T-helper 22 cell (primary cell): ENCODE measurements around the gene TBX1.

Experiments used
- DNase-seq: peaks from one replicate; pipeline ENCODE4 v3.0.0-alpha.2; 2020; ENCODE audit warnings: low read depth

The TBX1 gene

DNA sequence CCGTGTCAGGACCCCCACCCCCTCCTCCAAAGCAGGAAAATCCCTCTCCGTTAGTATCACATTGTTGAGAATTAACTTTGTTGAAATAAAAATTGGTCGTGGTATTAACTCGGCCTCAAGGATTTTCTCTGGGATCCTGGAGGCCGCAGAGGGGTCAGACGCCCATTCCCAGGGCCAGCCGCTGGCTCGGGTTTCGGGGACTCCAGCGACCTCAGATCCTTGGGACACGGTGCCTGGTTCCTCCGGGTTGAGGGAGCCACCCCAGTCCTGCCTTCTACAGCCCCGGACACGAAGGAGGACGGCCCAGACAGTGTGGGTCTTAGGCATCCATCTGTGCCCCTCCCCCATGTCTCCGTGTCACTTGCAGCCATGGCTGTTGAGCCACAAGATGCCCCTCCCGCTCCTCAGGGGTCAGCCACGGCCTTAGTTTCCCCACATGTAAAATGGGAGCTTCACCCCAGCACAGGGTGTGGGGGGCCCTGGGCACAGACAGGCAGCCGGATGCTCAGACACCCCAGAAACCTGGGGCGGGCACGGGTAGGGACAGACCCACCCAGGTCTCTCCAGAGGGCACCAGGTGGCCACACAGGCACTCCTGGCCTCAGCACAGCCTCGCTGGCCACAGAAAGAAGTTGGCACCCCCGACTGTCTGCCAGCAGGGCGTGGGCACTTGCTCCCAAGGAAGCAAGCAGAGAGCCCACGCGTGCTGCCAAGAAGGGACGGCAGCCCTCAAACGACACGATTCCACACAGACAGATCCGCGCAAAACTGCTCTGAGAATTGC lies 21.7 kb upstream of the TBX1 start:
- DNase-seq: no peak

DNA sequence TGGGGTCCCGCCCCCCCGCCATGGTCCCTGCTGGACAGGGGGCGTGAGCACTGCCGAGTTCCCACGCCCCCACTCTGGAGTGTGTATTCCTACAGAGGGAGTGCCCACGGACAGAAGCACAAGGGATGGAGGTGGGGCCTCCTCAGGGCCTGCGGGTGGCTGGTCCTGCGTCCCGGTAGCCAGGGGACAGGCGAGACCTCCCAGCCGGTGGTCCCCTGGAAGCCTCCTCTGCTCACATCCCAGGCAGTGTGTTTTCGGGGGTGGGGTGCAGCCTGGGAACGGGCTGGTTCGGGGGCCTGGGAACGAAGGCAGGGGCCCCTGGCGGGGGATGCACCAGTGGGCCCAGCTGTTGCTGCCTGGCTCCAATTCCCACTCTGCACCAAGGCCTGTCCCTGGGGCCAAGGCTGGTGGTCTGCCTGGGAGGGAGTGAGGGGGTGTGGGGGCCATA lies 21.1 kb upstream of the TBX1 start:
- no peak for DNase-seq

DNA sequence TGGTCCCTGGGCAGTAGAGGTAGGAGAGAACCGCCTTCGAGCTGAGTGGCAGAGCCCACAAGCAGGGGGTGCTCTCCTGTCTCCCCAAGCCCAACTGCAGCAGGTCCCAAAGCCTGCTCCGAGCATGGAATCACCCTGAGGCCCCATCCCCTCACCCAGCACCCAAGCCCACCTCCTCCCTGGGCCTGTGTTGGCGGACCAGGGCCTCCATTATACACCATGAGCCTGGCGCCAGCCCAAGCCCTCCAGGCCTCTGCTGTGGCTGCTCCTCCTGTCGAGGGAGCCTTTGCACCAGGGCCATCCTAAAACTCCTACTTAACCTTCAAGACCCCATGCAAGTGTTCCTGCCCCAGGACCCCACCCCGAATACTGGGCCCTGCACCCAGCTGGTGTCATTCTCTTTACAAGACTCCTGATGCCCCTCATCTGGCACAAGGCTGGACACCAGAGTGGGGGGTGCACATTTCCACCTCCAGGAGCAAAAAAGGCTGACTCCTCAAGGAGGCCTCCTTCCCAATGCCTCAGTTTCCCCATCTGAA lies 20.6 kb upstream of the TBX1 start:
- no peak for DNase-seq

DNA sequence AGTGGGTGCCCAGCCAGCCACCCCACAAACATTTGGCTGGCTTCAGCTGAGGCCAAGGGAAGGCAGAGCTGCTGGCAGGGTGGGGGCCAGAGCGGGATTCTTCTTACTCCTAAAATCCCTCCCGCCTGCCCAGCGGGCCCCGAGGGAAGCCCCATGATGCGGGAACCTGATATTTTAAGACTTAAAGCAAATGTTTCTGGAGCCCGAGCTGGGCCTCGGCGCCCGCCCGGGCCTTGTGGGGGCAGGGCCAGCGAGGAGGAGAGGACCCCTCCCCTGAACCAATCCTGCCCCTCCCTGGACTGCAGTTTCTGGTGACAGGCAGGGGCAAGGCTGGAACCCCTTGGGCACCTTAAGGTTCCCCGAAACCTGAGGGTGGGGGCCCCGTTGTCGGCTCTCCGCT lies 20.0 kb upstream of the TBX1 start:
- no peak for DNase-seq

DNA sequence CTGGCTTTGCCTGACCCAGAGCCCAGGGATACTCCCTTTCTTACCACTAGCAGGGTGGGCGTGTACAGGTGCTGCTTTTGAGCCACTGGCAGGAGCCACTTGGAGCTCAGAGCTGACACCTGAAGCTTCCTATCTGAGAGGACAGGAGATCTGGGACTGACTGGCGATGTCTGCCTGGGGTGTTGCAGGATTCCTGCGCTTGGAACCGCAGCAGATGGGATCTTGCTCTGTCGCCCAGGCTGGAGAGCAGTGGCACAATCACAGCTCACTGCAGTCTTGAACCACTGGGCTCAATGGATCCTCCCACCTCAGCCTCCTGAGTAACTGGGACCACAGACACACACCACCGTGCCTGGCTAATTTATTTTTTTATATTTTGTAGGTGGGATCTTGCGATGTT lies 19.5 kb upstream of the TBX1 start:
- DNase-seq: no peak

DNA sequence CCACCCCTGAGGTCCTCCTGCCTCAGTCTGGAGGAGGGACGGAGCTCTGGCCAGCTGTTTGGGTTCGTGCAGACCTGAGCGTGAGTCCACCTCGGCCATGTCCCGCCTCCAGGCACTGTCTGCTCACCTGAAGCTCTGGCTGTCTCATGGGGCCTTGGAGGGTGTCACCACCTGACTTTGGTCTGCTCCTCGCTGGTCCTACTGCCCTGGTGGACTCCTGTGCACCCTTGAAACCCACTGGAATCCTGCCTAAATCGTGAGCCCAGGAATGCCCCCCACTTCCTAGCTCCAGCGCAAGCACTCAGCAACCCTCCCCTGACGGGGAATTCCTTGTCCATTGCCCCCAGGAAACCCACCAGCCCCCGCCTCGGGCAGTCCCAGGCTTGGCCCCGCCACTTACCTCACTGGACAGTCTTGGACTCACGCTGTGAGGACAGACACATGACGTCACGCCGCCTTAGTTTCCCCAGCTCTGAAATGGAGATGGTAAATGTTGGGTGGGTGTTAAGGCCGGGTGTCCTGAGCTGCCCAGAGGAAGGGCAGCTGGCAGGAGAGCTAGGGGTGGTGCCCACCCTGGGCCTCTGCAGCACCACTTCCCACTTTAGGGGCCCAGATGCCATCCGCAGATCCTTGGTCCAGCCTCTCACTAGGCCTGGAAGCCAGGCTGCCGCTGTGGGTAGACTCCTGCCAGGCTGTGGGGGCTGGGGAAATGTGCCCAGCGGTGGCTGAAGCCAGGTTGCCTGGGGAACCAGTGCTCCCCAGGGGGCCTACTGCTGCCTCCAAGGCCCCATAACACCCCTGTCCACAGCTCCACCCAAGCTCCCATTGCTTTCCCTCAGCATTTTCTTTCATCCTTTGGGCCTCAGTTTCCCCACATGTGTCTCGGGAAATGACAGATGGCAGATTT lies 18.2 kb upstream of the TBX1 start:
- DNase-seq: no peak

DNA sequence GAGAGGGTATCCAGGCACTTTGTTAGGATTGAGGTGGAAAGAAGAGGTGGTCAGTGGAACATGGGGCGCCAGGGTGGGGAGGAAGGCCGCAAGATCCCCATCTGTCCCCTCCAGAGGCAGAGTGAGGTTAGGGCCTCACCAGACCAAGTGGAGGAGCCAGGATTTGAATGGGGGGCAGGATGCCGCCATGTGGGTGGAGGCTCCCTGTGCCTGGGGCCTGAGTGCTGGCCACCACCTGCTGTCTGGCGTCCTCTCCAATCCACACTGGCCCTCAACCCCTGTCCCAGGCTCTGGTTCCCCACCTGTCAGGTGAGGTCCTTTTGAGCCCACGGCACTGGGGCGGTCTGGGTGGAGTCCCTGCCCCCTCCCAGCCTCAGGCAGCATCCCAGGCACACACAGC lies 17.5 kb upstream of the TBX1 start:
- no peak for DNase-seq

DNA sequence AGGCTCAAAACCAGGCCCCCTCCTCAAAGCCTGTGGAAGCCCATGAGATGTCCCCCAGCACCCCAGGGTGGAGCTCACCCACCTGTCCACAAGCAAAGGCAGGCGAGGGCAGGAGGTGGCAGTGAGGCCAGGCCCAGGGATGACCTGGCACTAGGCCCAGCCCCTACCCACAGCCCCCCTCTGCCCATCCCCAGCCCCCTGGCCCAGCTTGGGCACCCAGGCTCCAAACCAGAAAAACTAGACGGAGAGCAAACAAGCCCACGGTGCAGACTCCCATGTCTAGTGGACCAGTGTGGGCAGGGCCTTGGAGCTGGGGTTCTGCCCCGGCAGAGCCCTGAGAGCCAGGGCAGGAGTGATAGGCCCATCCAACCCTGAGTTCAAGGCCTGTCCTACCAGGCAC lies 16.9 kb upstream of the TBX1 start:
- no peak for DNase-seq

DNA sequence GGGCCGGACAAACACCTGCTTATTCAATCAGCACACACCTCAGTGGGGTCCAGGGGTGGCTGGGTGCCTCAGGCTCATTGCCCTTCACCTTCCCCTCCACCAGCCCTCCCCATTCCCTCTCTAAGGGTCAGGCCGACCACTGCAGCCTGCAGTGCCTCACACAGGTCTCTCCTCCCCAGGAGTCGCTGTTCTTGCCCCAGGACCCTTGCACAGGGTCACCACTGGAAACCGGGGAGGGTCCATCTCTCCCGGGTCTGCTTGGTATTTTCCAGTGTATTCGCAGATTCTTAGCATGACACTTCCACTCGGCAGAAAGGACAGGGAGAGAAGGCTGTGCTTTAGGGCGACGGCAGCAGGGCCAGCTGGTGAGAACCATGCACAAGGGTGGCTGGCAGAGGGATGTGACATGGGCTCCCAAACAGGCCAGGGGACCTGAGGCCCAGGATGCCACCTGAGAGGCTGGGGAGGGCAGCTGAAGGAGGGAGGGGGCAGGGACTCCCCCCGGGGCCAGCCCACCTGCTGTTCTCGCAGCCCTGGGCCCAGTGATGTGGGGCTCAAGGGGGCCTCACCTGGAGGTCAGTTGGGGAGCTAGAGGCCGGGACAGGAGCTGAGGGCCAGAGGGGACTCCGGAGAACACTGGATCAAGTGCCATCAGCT lies 16.1 kb upstream of the TBX1 start:
- DNase-seq: no peak

DNA sequence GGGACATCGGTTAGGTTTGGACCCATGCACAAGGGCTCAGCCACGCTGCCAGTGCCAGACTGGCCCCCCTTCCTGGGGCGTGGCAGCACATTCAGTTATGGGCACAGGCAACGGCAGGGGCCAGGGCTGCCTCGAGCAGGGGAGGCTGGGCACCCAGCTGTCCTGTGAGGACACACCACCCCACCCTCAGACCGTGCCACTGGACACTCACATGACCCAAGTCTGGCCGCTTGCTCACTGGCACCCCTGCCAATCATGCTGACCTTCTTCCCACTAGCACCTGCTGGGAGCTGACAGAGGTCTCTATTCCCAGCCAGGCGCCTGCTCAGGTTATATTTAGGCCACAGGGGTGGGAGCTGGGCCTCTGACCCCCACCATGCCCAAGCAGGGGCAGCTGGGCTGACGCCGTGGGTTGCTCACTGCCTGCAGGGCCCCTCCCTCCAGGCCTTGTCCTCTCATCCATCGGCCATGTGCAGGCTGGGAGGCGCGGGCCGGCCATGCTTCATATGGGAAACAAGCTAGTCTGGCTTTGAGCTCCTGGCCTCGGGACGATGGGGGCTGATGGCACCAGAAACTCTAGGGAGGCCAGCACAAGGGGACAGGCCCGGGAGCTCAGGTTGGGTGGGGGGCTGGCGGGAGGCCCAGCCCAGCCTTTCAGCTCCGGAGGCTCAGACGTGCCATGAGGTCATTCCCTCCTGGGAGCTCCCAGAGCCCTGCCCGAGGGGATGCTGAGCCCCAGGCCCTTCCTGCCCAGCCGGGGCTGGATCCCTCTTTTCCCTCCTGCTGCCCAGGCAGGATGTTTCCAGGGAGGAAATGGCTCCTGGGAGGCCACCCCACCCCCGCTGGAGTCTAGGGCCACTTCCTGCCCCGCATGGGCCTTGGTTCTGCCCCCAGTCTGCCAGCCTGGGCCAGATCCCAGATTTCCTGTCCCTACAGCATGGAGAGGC lies 15.2 kb upstream of the TBX1 start:
- no peak for DNase-seq

DNA sequence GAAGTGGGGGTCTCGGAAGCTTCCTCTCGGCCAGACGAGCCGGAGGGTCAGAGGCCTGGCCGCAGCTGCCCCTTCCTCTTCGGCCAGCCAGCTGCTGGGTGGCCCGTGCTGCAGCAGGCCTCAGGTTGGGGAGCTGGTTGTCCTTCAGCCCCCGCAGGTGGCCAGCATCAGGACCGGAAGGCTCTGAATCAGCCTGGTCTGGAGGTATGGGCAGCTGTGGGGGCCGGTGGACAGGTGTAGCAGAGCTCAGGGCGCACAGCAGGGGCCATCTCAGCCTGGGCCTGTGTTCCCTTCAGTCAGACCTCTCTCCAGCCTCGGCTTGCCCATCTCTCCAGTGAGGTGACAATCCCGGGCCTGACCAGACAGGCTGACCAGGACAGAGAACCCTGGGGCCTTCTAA lies 13.9 kb upstream of the TBX1 start:
- no peak for DNase-seq

DNA sequence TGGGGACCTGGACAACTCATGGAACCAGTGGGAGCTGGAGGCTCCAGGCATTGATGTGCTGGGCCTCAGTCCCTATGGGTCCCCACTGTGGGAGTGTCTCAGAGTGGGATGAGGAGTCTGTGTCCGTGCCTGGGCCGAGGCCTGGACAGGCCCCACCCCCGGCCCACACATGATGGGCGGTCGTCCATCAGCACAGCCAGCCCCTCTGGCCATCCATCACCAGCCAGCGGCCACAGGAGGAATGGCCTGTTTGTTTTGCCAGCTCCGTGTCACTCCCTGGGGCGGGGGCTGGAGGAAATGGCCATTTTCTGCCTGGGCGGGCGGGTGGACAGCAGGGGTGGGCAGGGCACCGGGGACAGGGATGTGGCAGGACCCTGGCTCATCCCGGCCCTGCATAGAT lies 13.0 kb upstream of the TBX1 start:
- DNase-seq: no peak

DNA sequence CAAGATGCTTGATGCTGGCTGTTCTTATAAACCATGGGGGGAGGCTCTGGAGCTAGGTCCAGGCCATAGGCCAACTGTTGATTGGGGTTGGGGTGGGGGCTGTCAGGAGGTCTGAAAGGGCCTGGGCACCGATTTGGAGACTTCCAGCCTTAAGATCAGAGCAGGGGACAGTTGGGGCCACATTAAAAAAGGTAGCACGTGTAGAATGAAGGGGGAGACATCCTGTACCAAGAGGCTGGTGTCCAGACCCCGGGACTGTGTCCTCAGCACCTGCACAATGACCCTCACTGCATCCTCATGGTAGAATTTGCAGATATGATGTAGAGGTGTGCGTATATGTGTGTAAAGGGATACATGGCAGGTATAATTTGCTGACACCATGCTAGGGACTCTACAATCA lies 12.4 kb upstream of the TBX1 start:
- no peak for DNase-seq

DNA sequence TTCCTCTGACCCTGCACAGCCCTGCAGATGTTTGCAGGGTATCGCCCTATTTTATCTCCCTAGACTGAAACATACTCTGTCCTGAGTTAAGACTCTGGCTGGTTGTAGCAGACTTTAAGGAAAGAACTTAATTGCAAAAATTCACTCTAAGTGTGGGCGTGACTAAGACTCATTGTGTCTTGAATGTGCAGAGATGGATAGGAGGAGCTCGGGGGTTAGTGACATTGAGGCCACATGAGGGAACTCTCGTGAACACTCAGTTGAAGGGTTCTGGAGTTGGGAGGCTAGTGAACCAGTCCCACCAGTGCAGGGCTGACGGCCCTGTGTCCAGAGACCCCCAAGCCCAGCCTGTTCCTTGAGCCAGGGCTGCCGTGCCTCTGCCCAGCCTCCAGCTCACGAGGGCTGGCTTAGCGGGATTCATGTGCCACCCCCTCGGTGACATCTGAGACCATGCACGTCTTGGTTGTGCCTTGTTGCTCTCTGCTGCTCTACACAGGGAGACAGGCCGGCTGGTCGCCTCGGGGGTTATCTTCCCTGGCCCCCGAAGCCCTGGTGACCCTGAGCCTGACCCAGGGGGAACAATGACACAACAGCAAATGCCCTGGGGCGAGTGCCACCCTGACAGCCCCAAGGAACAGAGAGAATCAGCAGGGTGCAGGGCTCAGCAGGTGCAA lies 11.4 kb upstream of the TBX1 start:
- DNase-seq: no peak

DNA sequence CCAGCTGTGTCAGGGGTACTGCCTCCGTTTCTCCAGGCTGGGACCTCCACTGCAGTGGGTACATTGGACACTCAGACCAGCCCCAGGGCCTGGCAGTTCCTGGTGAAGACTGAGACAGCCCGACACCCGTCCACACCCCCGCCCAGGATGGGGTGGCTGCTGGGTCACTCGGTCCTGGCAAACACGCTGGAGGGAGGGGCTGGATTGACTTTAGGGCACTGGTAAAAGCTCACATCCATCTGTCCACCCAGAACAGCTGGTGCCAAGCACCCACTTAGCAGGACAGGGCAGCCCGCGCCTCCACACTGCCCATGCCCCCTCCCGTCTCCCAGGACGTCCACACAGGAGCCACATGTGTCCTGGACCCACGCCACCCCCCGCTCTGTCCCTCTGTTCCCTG lies 10.7 kb upstream of the TBX1 start:
- DNase-seq: no peak

DNA sequence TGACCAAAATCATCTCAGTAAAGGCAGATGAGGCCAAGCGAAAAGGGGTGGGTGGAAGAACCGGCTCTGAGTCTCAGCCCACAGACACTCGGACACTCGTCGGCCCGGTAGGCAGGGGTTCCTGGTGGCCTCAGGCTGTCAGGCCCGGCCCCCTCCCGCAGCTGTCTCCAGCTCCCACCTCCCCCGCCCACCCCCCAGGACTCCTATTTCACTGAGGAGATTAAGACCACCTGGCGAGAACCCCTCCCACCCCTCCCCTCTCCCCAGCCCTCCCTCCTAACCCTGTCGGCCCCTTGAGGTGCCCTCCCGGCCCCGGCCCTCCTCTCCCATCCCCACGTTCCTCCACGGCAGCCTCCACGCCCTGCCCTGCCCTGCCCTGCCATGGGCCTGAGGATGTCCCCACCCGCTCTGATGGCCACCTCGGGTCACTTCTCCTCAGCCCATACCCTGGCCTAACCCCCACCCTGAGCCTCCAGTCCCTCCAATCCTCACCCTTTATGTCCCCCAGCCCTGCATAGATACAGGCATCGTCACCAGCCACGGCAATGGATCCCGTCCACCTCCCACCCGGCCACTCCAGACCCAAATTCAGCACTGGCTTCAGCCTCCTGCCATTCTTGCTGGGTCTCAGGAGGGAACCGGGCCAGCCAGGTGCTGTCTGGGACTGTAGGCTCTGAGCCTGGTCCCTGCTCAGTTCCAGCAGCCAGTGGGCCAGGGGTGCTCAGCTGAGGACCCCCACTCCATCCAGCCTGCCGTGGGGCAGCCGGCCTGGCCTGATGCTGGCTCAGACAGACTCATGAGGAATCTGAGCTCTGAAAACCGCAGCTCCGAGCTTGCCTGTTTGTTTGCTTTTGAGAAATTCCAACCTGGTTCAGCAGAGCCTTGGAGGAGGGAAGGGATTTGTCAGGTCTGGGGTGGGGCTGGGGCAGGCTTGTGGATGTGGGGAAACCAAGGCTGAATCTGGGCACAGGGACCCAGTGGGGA lies 9.8 kb upstream of the TBX1 start:
- no peak for DNase-seq

DNA sequence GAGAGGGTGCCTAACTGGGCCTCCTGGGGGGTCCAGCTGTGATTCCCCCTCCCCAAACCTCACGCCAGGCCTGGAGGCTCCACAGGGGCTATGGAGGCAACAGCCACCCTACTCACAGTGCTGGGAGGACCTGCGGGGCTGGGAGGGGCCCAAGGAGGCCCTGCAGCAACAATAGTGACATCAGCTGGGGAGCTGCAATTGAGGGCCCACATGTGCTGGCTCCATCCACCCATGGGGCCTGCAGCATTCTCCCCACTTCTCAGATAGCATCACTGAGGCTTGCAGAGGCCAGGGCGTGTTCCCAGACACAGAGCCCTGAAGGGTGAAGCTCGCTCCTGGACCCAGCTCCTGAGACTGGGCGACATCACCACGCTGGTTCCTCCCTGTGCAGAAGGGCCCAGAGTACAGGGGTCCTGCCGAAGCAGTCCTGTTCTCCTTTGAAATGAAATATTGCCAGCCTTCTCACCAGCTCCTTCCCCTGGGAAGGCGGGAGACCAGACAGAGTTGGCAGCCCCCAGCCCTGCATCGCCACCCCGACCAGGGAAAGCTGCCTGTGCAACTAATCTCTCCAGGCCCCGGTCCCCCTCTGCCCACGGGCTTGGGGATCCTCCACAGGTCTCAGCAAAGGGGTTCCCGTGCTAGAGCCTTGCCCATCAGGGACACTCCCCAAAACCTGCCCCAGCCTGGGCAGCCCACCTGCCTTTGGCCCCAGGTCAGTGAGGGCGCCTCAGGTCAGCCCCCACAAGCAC lies 8.9 kb upstream of the TBX1 start:
- no peak for DNase-seq

DNA sequence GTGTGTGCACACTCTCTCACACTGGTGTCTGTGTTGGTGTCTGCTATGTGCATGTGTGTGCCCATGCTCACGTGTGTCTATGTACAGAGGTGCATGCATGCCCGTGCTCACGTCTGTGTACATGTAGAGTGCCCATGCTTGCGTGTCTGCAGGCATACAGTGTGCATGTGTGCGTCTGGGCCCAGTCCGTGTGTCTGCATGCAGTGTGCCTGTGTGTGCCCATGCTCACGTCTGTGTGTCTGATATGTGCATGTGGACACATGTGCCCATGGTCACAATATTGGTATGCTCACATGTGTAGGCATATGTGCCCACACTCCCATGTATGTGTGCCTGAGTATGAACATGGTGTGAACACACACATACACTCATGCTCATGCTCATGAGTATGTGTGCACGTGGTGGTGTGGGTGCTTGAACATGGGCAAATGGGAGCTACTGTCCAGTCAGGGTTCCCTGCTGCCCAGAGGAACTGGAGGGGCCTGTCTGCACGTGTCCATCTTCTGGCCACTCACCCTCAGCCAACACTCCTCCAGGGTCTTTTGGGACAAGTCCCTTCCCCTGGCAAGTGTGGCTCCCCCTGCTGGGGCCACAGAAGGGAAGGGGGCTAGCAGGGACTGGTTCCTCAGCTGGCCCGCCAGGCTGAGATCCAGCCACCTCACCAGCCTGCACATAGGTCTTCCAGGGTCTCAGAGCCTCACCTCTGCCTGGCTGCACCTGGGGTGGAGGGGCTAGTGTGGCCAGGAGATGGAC lies 7.3 kb upstream of the TBX1 start:
- no peak for DNase-seq
